Mesendoderm (in vitro differentiated cells): Measurements from ENCODE around the gene SRPX2.

Experiments
- DNase-seq: peaks from one replicate; pipeline ENCODE4 v3.0.0; 2013
- H2AK5ac ChIP-seq: 2 replicates; pipeline ENCODE4 v1.6.1; 2013; ENCODE audit warnings: low read length, inconsistent platforms
- H2BK120ac ChIP-seq: 2 replicates; pipeline ENCODE4 v1.6.1; 2013; ENCODE audit warnings: low read depth, mild to moderate bottlenecking, low read length, moderate library complexity, mixed read lengths
- H2BK15ac ChIP-seq: replicated peaks from 2 replicates; pipeline ENCODE4 v1.6.1; 2013; ENCODE audit warnings: low read depth, mild to moderate bottlenecking, moderate library complexity
- H2BK5ac ChIP-seq: 2 replicates; pipeline ENCODE4 v1.6.1; 2013; ENCODE audit warnings: low read length, inconsistent platforms
- H3K18ac ChIP-seq: 2 replicates; pipeline ENCODE4 v1.6.1; 2013; ENCODE audit warnings: mild to moderate bottlenecking, low read length, mixed read lengths
- H3K23ac ChIP-seq: one replicate; pipeline ENCODE4 v1.6.1; 2013; ENCODE audit warnings: low read length
- H3K27ac ChIP-seq: 2 replicates; pipeline ENCODE4 v1.5.1; 2013; ENCODE audit warnings: low read depth, mild to moderate bottlenecking, inconsistent platforms, low read length, moderate library complexity
- H3K27me3 ChIP-seq: 2 replicates; pipeline ENCODE4 v1.6.1; 2013; ENCODE audit warnings: low read length, control low read depth, mild to moderate bottlenecking, inconsistent platforms; ENCODE audit not compliant: insufficient read depth, poor library complexity
- H3K36me3 ChIP-seq: 2 replicates; pipeline ENCODE4 v1.6.1; 2013; ENCODE audit warnings: low read length, inconsistent platforms; ENCODE audit not compliant: control insufficient read depth, insufficient read depth
- H3K4ac ChIP-seq: one replicate; pipeline ENCODE4 v1.6.1; 2013; ENCODE audit warnings: low read depth, mild to moderate bottlenecking, low read length, moderate library complexity
- H3K4me1 ChIP-seq: 2 replicates; pipeline ENCODE4 v1.6.1; 2013; ENCODE audit warnings: low read depth, low read length, inconsistent platforms; ENCODE audit not compliant: control insufficient read depth
- H3K4me2 ChIP-seq: 2 replicates; pipeline ENCODE4 v1.6.1; 2013; ENCODE audit warnings: low read length
- H3K4me3 ChIP-seq: 2 replicates; pipeline ENCODE4 v1.5.1; 2013; ENCODE audit warnings: mild to moderate bottlenecking, low read length
- H3K56ac ChIP-seq: one replicate; pipeline ENCODE4 v1.6.1; 2013; ENCODE audit warnings: low read length
- H3K79me1 ChIP-seq: 2 replicates; pipeline ENCODE4 v1.6.1; 2013; ENCODE audit warnings: low read length, inconsistent platforms
- H3K79me2 ChIP-seq: 2 replicates; pipeline ENCODE4 v1.6.1; 2013; ENCODE audit warnings: mild to moderate bottlenecking, low read length; ENCODE audit not compliant: control insufficient read depth, insufficient read depth
- H3K9ac ChIP-seq: 2 replicates; pipeline ENCODE4 v1.6.1; 2013; ENCODE audit warnings: low read length, inconsistent platforms
- H4K5ac ChIP-seq: one replicate; pipeline ENCODE4 v1.6.1; 2013; ENCODE audit warnings: low read length
- H4K8ac ChIP-seq: one replicate; pipeline ENCODE4 v1.6.1; 2013; ENCODE audit warnings: low read depth, mild to moderate bottlenecking, control low read depth, low read length, moderate library complexity
- WGBS: extraction: QIAGEN DNeasy Blood & Tissue Kit; methylation state at CpG from one replicate; pipeline ENCODE4 v1.1.7; 2013; ENCODE audit warnings: low lambda C conversion rate, missing lambda C conversion rate; ENCODE audit not compliant: insufficient coverage; ENCODE audit errors: extremely low coverage; 5-methylcytosine and 5-hydroxymethylcytosine counted together

SRPX2 gene

GRCh38 chrX:100647739-100648138 is 3.7 kb downstream of the SRPX2 start:
- Histone ChIP-seq H3K9ac (no peak overlapping the region), H3K56ac (no peak overlapping the region), H3K23ac (no peak overlapping the region), H3K18ac (no peak overlapping the region), H2BK120ac (no peak overlapping the region), H4K8ac (no peak overlapping the region), H3K27me3 (no peaks in the 10 kb centered on the region), H3K4me2 (no peak overlapping the region), H4K5ac (no peak overlapping the region), H3K36me3 (no peaks in the 10 kb centered on the region), H3K79me1 (no peaks in the 10 kb centered on the region), H3K79me2 (no peaks in the 10 kb centered on the region), H2BK15ac (no peak overlapping the region), H3K27ac (no peak overlapping the region), H3K4me3 (no peak overlapping the region), H2AK5ac (no peak overlapping the region), H3K4me1 (no peaks in the 10 kb centered on the region), H3K4ac (no peak overlapping the region), H2BK5ac (no peak overlapping the region)
- no peak for DNase-seq
- no CpG with 5 or more reads among the region's 2 CpGs for whole genome bisulfite sequencing

GRCh38 chrX:100648458-100649417 is 4.7 kb downstream of the SRPX2 start:
- Histone ChIP-seq H4K8ac (no peak overlapping the region), H3K9ac (no peak overlapping the region), H3K4me2 (no peak overlapping the region), H3K23ac (no peak overlapping the region), H3K4me1 (no peaks in the 10 kb centered on the region), H3K36me3 (no peaks in the 10 kb centered on the region), H3K79me2 (no peaks in the 10 kb centered on the region), H4K5ac (no peak overlapping the region), H2BK15ac (no peak overlapping the region), H3K18ac (no peak overlapping the region), H2AK5ac (no peak overlapping the region), H3K4ac (no peak overlapping the region), H3K27me3 (no peaks in the 10 kb centered on the region), H3K4me3 (no peak overlapping the region), H3K56ac (peak overlapping the region; percentile 15), H3K27ac (no peak overlapping the region), H2BK5ac (no peak overlapping the region), H3K79me1 (no peaks in the 10 kb centered on the region), H2BK120ac (no peak overlapping the region)
- WGBS, result no CpG with 5 or more reads among the region's 8 CpGs
- peak; percentile 76 for DNase-seq

GRCh38 chrX:100649550-100650356 is 5.8 kb downstream of the SRPX2 start:
- no peak overlapping the region for H3K4ac ChIP-seq
- H3K9ac ChIP-seq, result no peak overlapping the region
- no peaks in the 10 kb centered on the region for H3K36me3 ChIP-seq
- H3K79me2 ChIP-seq, result no peaks in the 10 kb centered on the region
- no peak overlapping the region for H2AK5ac ChIP-seq
- peak overlapping the region; percentile 12 for H2BK120ac ChIP-seq
- H3K4me2 ChIP-seq, result no peak overlapping the region
- H3K56ac ChIP-seq, result peak overlapping the region; percentile 42
- H3K27ac ChIP-seq, result no peak overlapping the region
- H2BK15ac ChIP-seq, result no peak overlapping the region
- H3K79me1 ChIP-seq, result no peaks in the 10 kb centered on the region
- H2BK5ac ChIP-seq, result no peak overlapping the region
- no peak overlapping the region for H3K23ac ChIP-seq
- no peaks in the 10 kb centered on the region for H3K27me3 ChIP-seq
- DNase-seq, result peak; percentile 69
- no peaks in the 10 kb centered on the region for H3K4me1 ChIP-seq
- no peak overlapping the region for H4K5ac ChIP-seq
- peak overlapping the region; percentile 5 for H3K18ac ChIP-seq
- no peak overlapping the region for H4K8ac ChIP-seq
- WGBS, result no CpG with 5 or more reads among the region's 12 CpGs
- H3K4me3 ChIP-seq, result no peak overlapping the region

GRCh38 chrX:100650841-100651240 is 6.8 kb downstream of the SRPX2 start:
- H2BK15ac ChIP-seq, result no peak overlapping the region
- no peak overlapping the region for H2BK120ac ChIP-seq
- H3K4ac ChIP-seq, result no peak overlapping the region
- H4K5ac ChIP-seq, result no peak overlapping the region
- H3K79me2 ChIP-seq, result no peaks in the 10 kb centered on the region
- H3K27ac ChIP-seq, result no peak overlapping the region
- no peak overlapping the region for H3K4me2 ChIP-seq
- H2BK5ac ChIP-seq, result no peak overlapping the region
- no CpG with 5 or more reads among the region's 1 CpG for WGBS
- H3K27me3 ChIP-seq, result no peaks in the 10 kb centered on the region
- H4K8ac ChIP-seq, result no peak overlapping the region
- no peak overlapping the region for H3K23ac ChIP-seq
- H3K9ac ChIP-seq, result no peak overlapping the region
- no peak for DNase-seq
- no peaks in the 10 kb centered on the region for H3K79me1 ChIP-seq
- H2AK5ac ChIP-seq, result no peak overlapping the region
- H3K4me3 ChIP-seq, result no peak overlapping the region
- no peaks in the 10 kb centered on the region for H3K36me3 ChIP-seq
- H3K18ac ChIP-seq, result no peak overlapping the region
- H3K56ac ChIP-seq, result no peak overlapping the region
- no peaks in the 10 kb centered on the region for H3K4me1 ChIP-seq

- Histone ChIP-seq H3K79me1 (no peaks in the 10 kb centered on the region), H4K8ac (no peak overlapping the region), H2AK5ac (no peak overlapping the region), H3K79me2 (no peaks in the 10 kb centered on the region), H3K23ac (no peak overlapping the region), H3K4me1 (no peaks in the 10 kb centered on the region), H3K4me2 (no peak overlapping the region), H3K27ac (no peak overlapping the region), H4K5ac (no peak overlapping the region), H3K9ac (no peak overlapping the region), H2BK5ac (no peak overlapping the region), H2BK120ac (no peak overlapping the region), H3K18ac (no peak overlapping the region), H3K4me3 (no peak overlapping the region), H3K36me3 (no peaks in the 10 kb centered on the region), H3K56ac (no peak overlapping the region), H2BK15ac (no peak overlapping the region), H3K27me3 (no peaks in the 10 kb centered on the region), H3K4ac (no peak overlapping the region)
- no peak for DNase-seq
- WGBS, result no CpG with 5 or more reads among the region's 2 CpGs
Measured at GRCh38 chrX:100652266-100652665, 8.3 kb downstream of the SRPX2 start.
